OCI-LY7 (cell line): Measurements from ENCODE around the gene CDK10.

Experiments used
- CTCF ChIP-seq: fragments of 200-600 bp; sonication (generic); conservative IDR thresholded peaks from 2 replicates; pipeline ENCODE4 v1.5.1; 2014; ENCODE audit warnings: mild to moderate bottlenecking, antibody characterized with exemption, low read length, moderate library complexity, mixed read lengths
- EZH2phosphoT487 ChIP-seq: fragments of 200-600 bp; sonication (generic); IDR thresholded peaks from 2 replicates; pipeline ENCODE4 v1.6.1; 2018; ENCODE audit warnings: low read depth, borderline replicate concordance, mild to moderate bottlenecking, mixed run types, antibody characterized with exemption, low read length, moderate library complexity, mixed read lengths

- TF ChIP-seq CTCF (no peak), EZH2phosphoT487 (no peak)
Measured at GRCh38 chr16:89732918-89733242, 46.4 kb downstream of the CDK10 start.
